DND-41 (cell line): ENCODE results near the gene STN1.

Experiments
- EZH2 ChIP-seq: IDR thresholded peaks from 3 replicates; pipeline ENCODE4 v1.6.1; 2012; ENCODE audit warnings: borderline replicate concordance, low read depth, mild to moderate bottlenecking, moderate library complexity, low read length, inconsistent platforms; ENCODE audit not compliant: severe bottlenecking
- TF ChIP-seq, protein P1 (sequence below): IDR thresholded peaks from 2 replicates; pipeline ENCODE4 v1.5.1; 2012; ENCODE audit warnings: borderline replicate concordance, low read length, moderate library complexity, mild to moderate bottlenecking; ENCODE audit not compliant: poor library complexity, severe bottlenecking; ENCODE audit errors: extremely low read depth

DNA sequence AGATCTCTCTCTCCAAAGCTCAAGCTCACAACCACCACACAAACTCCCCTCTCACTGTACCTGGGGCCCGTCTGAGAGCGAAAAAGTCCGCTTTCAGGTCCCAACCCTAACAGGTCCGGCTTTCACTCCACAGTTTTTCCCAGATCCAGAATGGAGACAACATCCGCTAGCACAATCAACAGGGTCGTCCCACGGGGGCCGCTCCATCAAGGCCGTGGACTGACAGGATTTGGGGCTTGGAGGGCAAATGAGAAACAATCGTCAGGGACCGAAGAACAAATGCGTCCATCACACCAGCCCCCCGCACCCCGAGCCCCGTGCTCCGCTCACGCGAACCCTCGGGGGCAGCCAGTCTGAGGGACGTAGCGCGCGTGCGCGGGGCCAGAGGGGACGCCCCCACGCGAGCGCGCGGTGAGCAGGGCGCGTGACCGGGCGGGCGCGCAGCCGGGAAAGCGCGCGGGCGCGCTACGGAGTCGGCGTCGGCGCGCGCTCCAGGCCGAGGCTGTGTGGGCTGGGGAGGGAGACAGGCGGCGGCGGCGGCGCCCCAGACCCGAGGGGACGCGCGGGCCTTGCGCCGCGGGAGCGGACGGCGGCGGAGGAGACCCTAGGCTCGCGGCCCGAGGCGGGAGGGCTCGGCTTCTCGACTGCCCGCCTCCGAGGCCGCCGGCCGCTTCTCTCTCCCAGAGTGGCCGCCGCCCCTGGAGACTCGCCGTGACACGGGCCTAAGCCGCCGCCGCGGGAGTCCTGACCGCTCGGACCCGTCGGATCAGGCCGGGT lies 48.9 kb upstream of the STN1 start, which contains the start of gene SLK:
- TF ChIP-seq, protein P1, sequence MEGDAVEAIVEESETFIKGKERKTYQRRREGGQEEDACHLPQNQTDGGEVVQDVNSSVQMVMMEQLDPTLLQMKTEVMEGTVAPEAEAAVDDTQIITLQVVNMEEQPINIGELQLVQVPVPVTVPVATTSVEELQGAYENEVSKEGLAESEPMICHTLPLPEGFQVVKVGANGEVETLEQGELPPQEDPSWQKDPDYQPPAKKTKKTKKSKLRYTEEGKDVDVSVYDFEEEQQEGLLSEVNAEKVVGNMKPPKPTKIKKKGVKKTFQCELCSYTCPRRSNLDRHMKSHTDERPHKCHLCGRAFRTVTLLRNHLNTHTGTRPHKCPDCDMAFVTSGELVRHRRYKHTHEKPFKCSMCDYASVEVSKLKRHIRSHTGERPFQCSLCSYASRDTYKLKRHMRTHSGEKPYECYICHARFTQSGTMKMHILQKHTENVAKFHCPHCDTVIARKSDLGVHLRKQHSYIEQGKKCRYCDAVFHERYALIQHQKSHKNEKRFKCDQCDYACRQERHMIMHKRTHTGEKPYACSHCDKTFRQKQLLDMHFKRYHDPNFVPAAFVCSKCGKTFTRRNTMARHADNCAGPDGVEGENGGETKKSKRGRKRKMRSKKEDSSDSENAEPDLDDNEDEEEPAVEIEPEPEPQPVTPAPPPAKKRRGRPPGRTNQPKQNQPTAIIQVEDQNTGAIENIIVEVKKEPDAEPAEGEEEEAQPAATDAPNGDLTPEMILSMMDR, result no peak
- no peak for TF ChIP-seq EZH2
